ENCODE results near the gene LINS1.

GRCh38 chr15:100648951-100649350 lies 47.0 kb upstream of the LINS1 start:
- TF ChIP-seq EZH2 (IDR thresholded peaks at IDR 0.05; ENCODE audit: low read depth, unreplicated experiment) = no peak
- TF ChIP-seq, protein P1, sequence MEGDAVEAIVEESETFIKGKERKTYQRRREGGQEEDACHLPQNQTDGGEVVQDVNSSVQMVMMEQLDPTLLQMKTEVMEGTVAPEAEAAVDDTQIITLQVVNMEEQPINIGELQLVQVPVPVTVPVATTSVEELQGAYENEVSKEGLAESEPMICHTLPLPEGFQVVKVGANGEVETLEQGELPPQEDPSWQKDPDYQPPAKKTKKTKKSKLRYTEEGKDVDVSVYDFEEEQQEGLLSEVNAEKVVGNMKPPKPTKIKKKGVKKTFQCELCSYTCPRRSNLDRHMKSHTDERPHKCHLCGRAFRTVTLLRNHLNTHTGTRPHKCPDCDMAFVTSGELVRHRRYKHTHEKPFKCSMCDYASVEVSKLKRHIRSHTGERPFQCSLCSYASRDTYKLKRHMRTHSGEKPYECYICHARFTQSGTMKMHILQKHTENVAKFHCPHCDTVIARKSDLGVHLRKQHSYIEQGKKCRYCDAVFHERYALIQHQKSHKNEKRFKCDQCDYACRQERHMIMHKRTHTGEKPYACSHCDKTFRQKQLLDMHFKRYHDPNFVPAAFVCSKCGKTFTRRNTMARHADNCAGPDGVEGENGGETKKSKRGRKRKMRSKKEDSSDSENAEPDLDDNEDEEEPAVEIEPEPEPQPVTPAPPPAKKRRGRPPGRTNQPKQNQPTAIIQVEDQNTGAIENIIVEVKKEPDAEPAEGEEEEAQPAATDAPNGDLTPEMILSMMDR (conservative IDR thresholded peaks at IDR 0.05; ENCODE audit: low read depth in 2 of 2) = no peak
- TF ChIP-seq, protein P2, sequence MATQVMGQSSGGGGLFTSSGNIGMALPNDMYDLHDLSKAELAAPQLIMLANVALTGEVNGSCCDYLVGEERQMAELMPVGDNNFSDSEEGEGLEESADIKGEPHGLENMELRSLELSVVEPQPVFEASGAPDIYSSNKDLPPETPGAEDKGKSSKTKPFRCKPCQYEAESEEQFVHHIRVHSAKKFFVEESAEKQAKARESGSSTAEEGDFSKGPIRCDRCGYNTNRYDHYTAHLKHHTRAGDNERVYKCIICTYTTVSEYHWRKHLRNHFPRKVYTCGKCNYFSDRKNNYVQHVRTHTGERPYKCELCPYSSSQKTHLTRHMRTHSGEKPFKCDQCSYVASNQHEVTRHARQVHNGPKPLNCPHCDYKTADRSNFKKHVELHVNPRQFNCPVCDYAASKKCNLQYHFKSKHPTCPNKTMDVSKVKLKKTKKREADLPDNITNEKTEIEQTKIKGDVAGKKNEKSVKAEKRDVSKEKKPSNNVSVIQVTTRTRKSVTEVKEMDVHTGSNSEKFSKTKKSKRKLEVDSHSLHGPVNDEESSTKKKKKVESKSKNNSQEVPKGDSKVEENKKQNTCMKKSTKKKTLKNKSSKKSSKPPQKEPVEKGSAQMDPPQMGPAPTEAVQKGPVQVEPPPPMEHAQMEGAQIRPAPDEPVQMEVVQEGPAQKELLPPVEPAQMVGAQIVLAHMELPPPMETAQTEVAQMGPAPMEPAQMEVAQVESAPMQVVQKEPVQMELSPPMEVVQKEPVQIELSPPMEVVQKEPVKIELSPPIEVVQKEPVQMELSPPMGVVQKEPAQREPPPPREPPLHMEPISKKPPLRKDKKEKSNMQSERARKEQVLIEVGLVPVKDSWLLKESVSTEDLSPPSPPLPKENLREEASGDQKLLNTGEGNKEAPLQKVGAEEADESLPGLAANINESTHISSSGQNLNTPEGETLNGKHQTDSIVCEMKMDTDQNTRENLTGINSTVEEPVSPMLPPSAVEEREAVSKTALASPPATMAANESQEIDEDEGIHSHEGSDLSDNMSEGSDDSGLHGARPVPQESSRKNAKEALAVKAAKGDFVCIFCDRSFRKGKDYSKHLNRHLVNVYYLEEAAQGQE (IDR thresholded peaks at IDR 0.05; ENCODE audit: unreplicated experiment) = no peak
- TF ChIP-seq POLR2AphosphoS5 (IDR thresholded peaks at IDR 0.05; ENCODE audit: low read depth) = no peak
- no peak for TF ChIP-seq EZH2phosphoT487 (IDR thresholded peaks at IDR 0.05; ENCODE audit: unreplicated experiment)
- no peak for TF ChIP-seq STAT1 (IDR thresholded peaks at IDR 0.05; ENCODE audit: unreplicated experiment)
